HL-60/S4 (cell line): Measurements from ENCODE around the gene SMS.

Experiments used
- in situ Hi-C: fragments of 300-500 bp; cut with MboI; formaldehyde crosslinking; loops from 2 replicates; pipeline ENCODE4 v1.14.3; 2022; ENCODE audit warnings: low sequenced_read_pairs

SMS gene

GRCh38 chrX:21975242-21975641, 34.7 kb downstream of the SMS start:
- in situ Hi-C loops: loop anchor here (25.0 kb wide), 1 partner anchor 762 kb away; no protein-coding TSS in a partner anchor

GRCh38 chrX:21975812-21976211, 35.3 kb downstream of the SMS start:
- in situ Hi-C loops: loop anchor here (25.0 kb wide), 1 partner anchor 761 kb away; no protein-coding TSS in a partner anchor

GRCh38 chrX:21978346-21978745, 37.8 kb downstream of the SMS start:
- in situ Hi-C loops: loop anchor here (25.0 kb wide), 1 partner anchor 759 kb away; no protein-coding TSS in a partner anchor

GRCh38 chrX:21982311-21982710, 41.8 kb downstream of the SMS start:
- in situ Hi-C loops: loop anchor here (25.0 kb wide), 1 partner anchor 755 kb away; no protein-coding TSS in a partner anchor

- in situ Hi-C loops: loop anchor here (25.0 kb wide), 1 partner anchor 752 kb away; no protein-coding TSS in a partner anchor
Measured at GRCh38 chrX:21985332-21985777, 44.8 kb downstream of the SMS start.

- in situ Hi-C loops: loop anchor here (25.0 kb wide), 1 partner anchor 751 kb away; no protein-coding TSS in a partner anchor
Measured at GRCh38 chrX:21986596-21986995, 46.1 kb downstream of the SMS start.

- in situ Hi-C loops: loop anchor here (25.0 kb wide), 1 partner anchor 748 kb away; no protein-coding TSS in a partner anchor
Measured at GRCh38 chrX:21989384-21989783, 48.9 kb downstream of the SMS start.

- in situ Hi-C loops: loop anchor here (25.0 kb wide), 1 partner anchor 746 kb away; no protein-coding TSS in a partner anchor
Measured at GRCh38 chrX:21990832-21991231, 50.3 kb downstream of the SMS start.

GRCh38 chrX:21991504-21991903, 51.0 kb downstream of the SMS start:
- in situ Hi-C loops: loop anchor here (25.0 kb wide), 1 partner anchor 746 kb away; no protein-coding TSS in a partner anchor

- in situ Hi-C loops: loop anchor here (25.0 kb wide), 1 partner anchor 744 kb away; no protein-coding TSS in a partner anchor
Measured at GRCh38 chrX:21993265-21993664, 52.8 kb downstream of the SMS start.

GRCh38 chrX:21996872-21997455, 56.5 kb downstream of the SMS start:
- in situ Hi-C loops: loop anchor here (25.0 kb wide), 1 partner anchor 740 kb away; no protein-coding TSS in a partner anchor

- in situ Hi-C loops: loop anchor here (25.0 kb wide), 1 partner anchor 739 kb away; no protein-coding TSS in a partner anchor
Measured at GRCh38 chrX:21998037-21998436, 57.5 kb downstream of the SMS start.

- in situ Hi-C loops: no loop called here
Measured at GRCh38 chrX:22004866-22005265, 64.4 kb downstream of the SMS start.

GRCh38 chrX:22012051-22012450, 71.5 kb downstream of the SMS start:
- in situ Hi-C loops: no loop called here

GRCh38 chrX:22012931-22013330, 72.4 kb downstream of the SMS start:
- in situ Hi-C loops: no loop called here

- in situ Hi-C loops: no loop called here
Measured at GRCh38 chrX:22015139-22015750, 74.7 kb downstream of the SMS start.

GRCh38 chrX:22021751-22022324, 81.3 kb downstream of the SMS start:
- in situ Hi-C loops: no loop called here

GRCh38 chrX:22024577-22024976, 84.1 kb downstream of the SMS start:
- in situ Hi-C loops: no loop called here

- in situ Hi-C loops: no loop called here
Measured at GRCh38 chrX:22025751-22026150, 85.2 kb downstream of the SMS start.

- in situ Hi-C loops: no loop called here
Measured at GRCh38 chrX:22026731-22027130, 86.2 kb downstream of the SMS start.

GRCh38 chrX:22032084-22032483, 91.6 kb downstream of the SMS start, which contains the start of gene PHEX:
Gene PHEX (plus strand): TSS chrX:22032325. CDS start chrX:22033006, 681 bp downstream.
- in situ Hi-C loops: no loop called here
